Sigmoid colon (tissue), 7 donors: Measurements from ENCODE around the gene SLC2A11. TPM values are rescaled to one million over a fixed set of nuclear protein-coding genes. Genes with fewer than 3 reads are reported as not detected.
A peak's percentile ranks its signal among the peaks of the same experiment; 100 is the strongest.

Source experiments
- DNase-seq: peaks from one replicate; pipeline ENCODE4 v3.0.0-alpha.2; 2019
- H3K27ac ChIP-seq, 4 donors: fragments of 200-600 bp; sonication (generic); one replicate each; pipeline ENCODE4 v1.5.1; 2016 to 2019; ENCODE audit warnings: mild to moderate bottlenecking in 1 of 4
- H3K27me3 ChIP-seq, 3 donors: fragments of 200-600 bp; sonication (generic); one replicate each; pipeline ENCODE4 v1.5.1; 2019; ENCODE audit warnings: mild to moderate bottlenecking in 1 of 3
- H3K36me3 ChIP-seq, 4 donors: fragments of 200-600 bp; sonication (generic); one replicate each; pipeline ENCODE4 v1.5.1; 2016 to 2019
- H3K4me1 ChIP-seq, 4 donors: fragments of 200-600 bp; sonication (generic); one replicate each; pipeline ENCODE4 v1.5.1; 2017 to 2019
- H3K4me3 ChIP-seq, 4 donors: fragments of 200-600 bp; sonication (generic); one replicate each; pipeline ENCODE4 v1.5.1; 2017 to 2019; ENCODE audit warnings: mild to moderate bottlenecking in 2 of 4, moderate library complexity in 1 of 4
- H3K9me3 ChIP-seq, 4 donors: fragments of 200-600 bp in 3 of 4; sonication (generic) in 3 of 4; one replicate each; pipeline versions ENCODE4 v1.5.1 to v1.6.1; 2013 to 2019
- CTCF ChIP-seq, 4 experiments: fragments of 450-650 bp in 3 of 4; fragments of 200-600 bp in 1 of 4; IDR thresholded peaks; one replicate each; pipeline ENCODE4 v1.5.1; 2016 to 2019; ENCODE audit warnings: antibody characterized with exemption in 4 of 4, mild to moderate bottlenecking in 3 of 4, moderate library complexity in 2 of 4
- EP300 ChIP-seq, 4 donors: sonication (generic); formaldehyde crosslinking; IDR thresholded peaks; one replicate each; pipeline ENCODE4 v1.6.1; 2017; ENCODE audit warnings: antibody characterized with exemption in 4 of 4
- POLR2A ChIP-seq, 2 donors: fragments of 450-650 bp; IDR thresholded peaks; one replicate each; pipeline ENCODE4 v1.6.1; 2016; ENCODE audit warnings: antibody characterized with exemption in 2 of 2, mild to moderate bottlenecking in 2 of 2, moderate library complexity in 2 of 2
- POLR2AphosphoS5 ChIP-seq, 4 donors: sonication (generic); formaldehyde crosslinking; IDR thresholded peaks; one replicate each; pipeline ENCODE4 v1.6.1; 2017; ENCODE audit warnings: antibody characterized with exemption in 4 of 4
- WGBS, 2 donors: extraction: QIAGEN DNeasy Blood & Tissue Kit; methylation state at CpG; one replicate each; pipeline ENCODE4 v1.1.7; 2013; 5-methylcytosine and 5-hydroxymethylcytosine counted together
- intact Hi-C: fragments of 100-400 bp; cut with DNase I; formaldehyde crosslinking; loops from one replicate; pipeline ENCODE4 v1.15.1; 2023
- polyA plus RNA-seq, 3 donors: library from polyadenylated mRNA; stranded (reverse); fragments of 200-250 nt; gene quantifications; one replicate each; pipeline ENCODE4 v1.2.3, GENCODE V29; 2013
- total RNA-seq, 4 donors: library from RNA; depleted of rRNA; stranded (reverse); fragments of >200 nt; gene quantifications; one replicate each; pipeline ENCODE4 v1.1.0, GENCODE V29; 2016
- donor health status: healthy with polysubstance abuse.
- donor health status: Bipolar disorder and iron deficiency.
- donor health status: healthy.

The SLC2A11 gene
- total and polyA plus RNA-seq, 7 donors, result 4.8 to 23.5 (median 13.8) TPM

DNA sequence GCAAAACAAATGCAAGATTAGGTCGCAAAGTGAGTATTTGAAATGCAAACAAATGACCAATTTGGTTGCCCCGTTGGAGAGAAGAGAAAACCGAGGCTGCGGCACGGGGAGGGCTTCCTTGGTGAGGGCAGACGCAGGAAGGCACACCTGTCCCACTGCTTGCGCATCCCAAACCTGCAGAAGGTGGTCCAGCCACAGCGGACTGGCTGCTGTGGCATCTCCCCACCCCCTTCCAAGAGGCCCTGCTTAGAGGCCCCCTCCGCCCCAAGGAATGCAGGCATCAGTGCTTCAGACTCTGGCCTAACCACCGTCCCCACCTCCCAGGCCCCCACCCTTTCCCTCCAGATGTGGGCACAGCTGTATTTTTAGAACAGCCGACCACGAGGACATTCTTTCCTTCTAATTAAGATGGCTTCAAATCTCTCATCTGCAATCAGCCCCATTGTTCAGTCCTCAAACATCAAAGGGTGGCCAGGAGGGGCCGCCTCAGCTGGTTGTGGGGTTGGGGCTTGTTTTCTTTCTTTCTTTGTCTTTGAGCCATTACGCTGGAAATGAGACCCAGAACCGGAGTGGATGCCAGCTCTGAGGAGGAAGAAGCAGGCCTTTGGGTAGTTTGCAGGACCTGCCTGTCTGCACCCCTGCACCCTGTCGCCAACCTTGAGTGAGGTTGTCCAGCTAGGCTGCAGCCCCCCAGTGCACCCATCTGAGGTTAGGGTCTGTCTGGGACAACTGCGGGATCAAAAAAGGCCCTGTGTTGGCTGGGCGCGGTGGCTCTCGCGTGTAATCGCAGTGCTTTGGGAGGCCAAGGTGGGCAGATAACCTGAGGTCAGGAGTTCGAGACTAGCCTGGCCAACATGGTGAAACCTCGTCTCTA lies 9.4 kb upstream of the SLC2A11 start:
- H3K27me3 ChIP-seq, result no peaks in the 10 kb centered on the region
- 79 to 82% methylated on average over 24 of the region's 24 CpGs for whole genome bisulfite sequencing, 2 donors
- no peaks in the 10 kb centered on the region for H3K36me3 ChIP-seq
- TF ChIP-seq POLR2AphosphoS5 (IDR thresholded peaks at IDR 0.05), result no peak
- no peak for TF ChIP-seq CTCF (IDR thresholded peaks at IDR 0.05)
- no peak for TF ChIP-seq EP300 (IDR thresholded peaks at IDR 0.05)
- no peak for TF ChIP-seq POLR2A (IDR thresholded peaks at IDR 0.05)
- H3K4me1 ChIP-seq, result peaks cover 0 to 14% (median 9%) of the 10 kb centered on the region in 4 donors
- H3K9me3 ChIP-seq, result no peaks in the 10 kb centered on the region
- H3K27ac ChIP-seq, result no peak overlapping the region
- intact Hi-C loops, result loop anchor here (5.0 kb wide), 2 partner anchors 81 to 306 kb away; partner anchors contain the start of gene CHCHD10
- DNase-seq, result no peak
- H3K4me3 ChIP-seq, result no peak overlapping the region

DNA sequence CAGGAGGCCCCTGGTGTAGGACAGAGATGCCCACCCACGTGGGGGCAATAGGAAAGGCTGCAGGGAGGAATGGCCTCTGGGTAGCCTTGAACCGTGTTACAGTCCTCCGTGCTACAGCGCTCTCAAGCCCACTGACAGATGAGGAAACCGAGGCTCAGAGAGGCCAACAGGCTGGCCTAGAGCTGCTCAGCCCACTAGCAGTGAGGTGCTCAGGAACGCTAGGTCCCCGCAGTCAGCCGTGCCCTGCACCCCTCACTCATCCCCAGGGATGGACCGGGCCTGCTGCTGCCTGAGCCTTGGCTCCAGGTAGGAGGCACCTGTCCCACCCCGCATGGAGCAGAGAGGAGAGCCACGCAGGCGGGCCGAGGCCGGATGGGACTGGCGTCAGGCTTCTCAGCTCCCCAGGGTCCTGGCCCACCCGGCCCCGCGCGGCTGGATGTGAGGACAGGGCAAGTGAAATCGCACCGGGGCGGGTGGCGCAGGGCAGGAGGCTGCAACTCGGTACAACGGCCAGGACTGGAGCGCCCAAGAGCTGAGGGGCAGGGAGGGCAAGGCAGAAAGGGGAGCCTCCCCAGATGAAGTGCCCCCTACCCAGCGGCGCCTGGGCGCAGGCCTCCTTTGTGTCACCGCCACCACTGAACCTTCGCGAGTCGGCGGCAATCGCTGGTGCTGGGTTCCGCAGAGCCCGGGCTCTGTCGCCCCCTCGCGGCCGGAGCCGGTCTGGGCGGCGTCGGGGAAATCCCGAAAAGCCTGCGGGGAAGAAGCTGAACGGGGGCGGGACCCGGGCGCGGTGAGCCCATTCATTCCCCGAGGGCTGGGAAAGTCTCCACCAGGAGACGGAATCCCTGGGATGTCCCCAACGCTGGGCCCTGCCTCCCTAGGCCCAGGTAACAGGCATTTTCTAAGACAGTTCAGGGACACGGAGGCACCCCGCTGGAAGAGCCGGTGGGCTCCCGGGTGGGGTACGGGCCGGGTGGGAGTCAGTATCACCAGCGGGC lies 8.4 kb upstream of the SLC2A11 start:
- no peaks in the 10 kb centered on the region for H3K27me3 ChIP-seq
- no peak overlapping the region for H3K27ac ChIP-seq
- H3K4me3 ChIP-seq, result peak overlapping the region in 1 of 4 donors; percentile 10
- intact Hi-C loops, result loop anchor here (5.0 kb wide), 2 partner anchors 82 to 307 kb away; partner anchors contain the start of gene CHCHD10
- no peaks in the 10 kb centered on the region for H3K36me3 ChIP-seq
- peak; percentile 87 for DNase-seq
- peak; percentile 91 to 95 (median 93) for TF ChIP-seq CTCF (IDR thresholded peaks at IDR 0.05)
- no peak for TF ChIP-seq POLR2AphosphoS5 (IDR thresholded peaks at IDR 0.05)
- 26 to 29% methylated on average over 62 of the region's 62 CpGs for WGBS, 2 donors
- peaks cover 0 to 14% (median 9%) of the 10 kb centered on the region in 4 donors for H3K4me1 ChIP-seq
- H3K9me3 ChIP-seq, result no peaks in the 10 kb centered on the region

- no peak overlapping the region for H3K4me3 ChIP-seq
- H3K27me3 ChIP-seq, result no peaks in the 10 kb centered on the region
- H3K36me3 ChIP-seq, result no peaks in the 10 kb centered on the region
- TF ChIP-seq POLR2A (IDR thresholded peaks at IDR 0.05) (no peak), EP300 (IDR thresholded peaks at IDR 0.05) (no peak), CTCF (IDR thresholded peaks at IDR 0.05) (no peak), POLR2AphosphoS5 (IDR thresholded peaks at IDR 0.05) (no peak)
- no peaks in the 10 kb centered on the region for H3K9me3 ChIP-seq
- intact Hi-C loops, result no loop called here
- H3K4me1 ChIP-seq, result peaks cover 0 to 12% (median 9%) of the 10 kb centered on the region in 4 donors
- DNase-seq, result no peak
- 52 to 79% methylated on average over 16 of the region's 16 CpGs for WGBS, 2 donors
- H3K27ac ChIP-seq, result no peak overlapping the region
Measured at GRCh38 chr22:23850136-23850611, 7.5 kb upstream of the SLC2A11 start.

DNA sequence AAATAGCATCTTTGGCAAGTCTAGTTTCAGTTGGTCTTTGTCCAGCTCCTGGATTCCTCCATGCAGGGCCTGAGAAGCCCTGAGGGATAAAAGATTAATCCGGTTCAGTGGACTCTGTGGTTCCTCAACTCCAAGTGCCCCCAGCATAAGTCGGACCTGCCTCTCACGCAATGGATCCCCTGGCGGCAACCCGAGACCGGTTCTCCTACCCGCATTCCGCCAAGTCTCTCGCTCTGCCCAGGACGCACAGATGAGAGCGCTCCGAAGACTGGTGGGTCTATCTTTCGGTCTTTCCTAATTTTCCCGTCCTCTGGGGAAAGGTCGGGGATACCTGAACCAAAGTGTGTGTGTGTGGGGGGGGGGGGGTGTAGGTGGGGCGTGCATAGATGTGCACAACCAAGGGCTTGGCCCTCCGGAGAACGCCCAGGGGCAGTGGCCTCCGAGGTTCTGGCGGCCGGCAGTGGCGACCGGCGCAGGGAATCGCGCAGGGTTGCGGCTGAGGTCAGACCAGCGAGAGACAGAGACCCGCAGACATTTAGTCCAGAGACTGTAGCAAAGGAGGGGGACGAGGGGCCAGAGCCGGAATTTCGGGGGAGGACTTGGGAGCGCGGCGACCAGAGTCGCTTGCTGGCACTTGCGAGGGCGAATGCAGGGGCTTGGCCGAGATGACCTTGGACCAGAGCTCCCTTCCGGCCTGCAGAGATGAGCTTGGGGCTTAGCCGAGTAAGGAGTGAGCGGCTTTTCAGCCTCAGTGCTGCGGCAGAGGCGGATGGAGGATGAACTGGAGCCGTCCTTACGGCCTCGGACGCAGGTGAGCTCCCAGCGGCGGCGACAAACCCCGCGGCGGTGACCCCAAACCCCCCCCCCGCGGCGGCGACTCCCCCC lies 712 bp upstream of the SLC2A11 start:
- intact Hi-C loops, result loop anchor here (5.0 kb wide), 2 partner anchors 35 to 140 kb away; partner anchors contain the start of gene MIF
- Histone ChIP-seq H3K36me3 (no peaks in the 10 kb centered on the region), H3K27ac (peak overlapping the region; percentile 94 to 99 (median 98)), H3K9me3 (no peaks in the 10 kb centered on the region), H3K4me1 (peaks cover 0 to 22% (median 17%) of the 10 kb centered on the region in 4 donors), H3K4me3 (peak overlapping the region; percentile 48 to 78 (median 62)), H3K27me3 (no peaks in the 10 kb centered on the region)
- 1 to 3% methylated on average over 58 of the region's 58 CpGs for WGBS, 2 donors
- TF ChIP-seq EP300 (IDR thresholded peaks at IDR 0.05) (no peak), POLR2A (IDR thresholded peaks at IDR 0.05) (no peak), CTCF (IDR thresholded peaks at IDR 0.05) (peak in 3 of 4 experiments; percentile 13 to 40 (median 19)), POLR2AphosphoS5 (IDR thresholded peaks at IDR 0.05) (peak in 1 of 4 donors; percentile 10)
- DNase-seq, result peak; percentile 81
